ENCODE results near the gene CCDC184. TPM values are rescaled to one million over a fixed set of nuclear protein-coding genes. Genes with fewer than 3 reads are reported as not detected.

The CCDC184 gene
- total RNA-seq, 3 donors from 2014 or later: 0.20 to 2.4 (median 0.41) TPM

DNA sequence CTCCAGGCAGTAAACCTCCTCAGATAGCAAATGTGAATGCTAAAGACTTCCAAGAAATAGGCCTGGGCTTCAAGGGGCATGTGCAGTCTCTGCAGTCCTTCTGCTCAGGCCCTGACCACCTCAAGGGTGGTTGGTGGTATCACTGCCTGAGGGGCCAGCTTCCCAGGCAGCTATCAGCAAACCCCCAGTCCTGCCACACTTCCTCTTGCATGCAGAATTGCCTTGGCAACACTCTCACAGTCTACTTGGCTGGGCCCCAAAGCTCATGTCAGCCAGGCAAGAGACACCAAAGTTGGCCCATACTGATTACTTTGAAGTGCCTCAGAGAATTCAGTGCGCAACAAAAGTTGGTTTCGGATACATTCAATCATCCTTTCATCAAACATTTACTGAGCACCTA, 22.6 kb upstream of the CCDC184 start:
- ATAC-seq (no peak), DNase-seq (no peak)
- Histone ChIP-seq H3K4me1 (ENCODE audit: low read depth) (peaks cover 9% of the 10 kb centered on the region), H3K9me3 (no peaks in the 10 kb centered on the region), H3K4me3 (no peak overlapping the region), H3K36me3 (ENCODE audit: low read depth) (no peaks in the 10 kb centered on the region)
- intact Hi-C loops (cut with DNase I, micrococcal nuclease): loop anchor here in 1 of 2 donors (10.0 kb wide), 1 partner anchor 76 kb away; no protein-coding TSS in a partner anchor
- TF ChIP-seq, protein P1, sequence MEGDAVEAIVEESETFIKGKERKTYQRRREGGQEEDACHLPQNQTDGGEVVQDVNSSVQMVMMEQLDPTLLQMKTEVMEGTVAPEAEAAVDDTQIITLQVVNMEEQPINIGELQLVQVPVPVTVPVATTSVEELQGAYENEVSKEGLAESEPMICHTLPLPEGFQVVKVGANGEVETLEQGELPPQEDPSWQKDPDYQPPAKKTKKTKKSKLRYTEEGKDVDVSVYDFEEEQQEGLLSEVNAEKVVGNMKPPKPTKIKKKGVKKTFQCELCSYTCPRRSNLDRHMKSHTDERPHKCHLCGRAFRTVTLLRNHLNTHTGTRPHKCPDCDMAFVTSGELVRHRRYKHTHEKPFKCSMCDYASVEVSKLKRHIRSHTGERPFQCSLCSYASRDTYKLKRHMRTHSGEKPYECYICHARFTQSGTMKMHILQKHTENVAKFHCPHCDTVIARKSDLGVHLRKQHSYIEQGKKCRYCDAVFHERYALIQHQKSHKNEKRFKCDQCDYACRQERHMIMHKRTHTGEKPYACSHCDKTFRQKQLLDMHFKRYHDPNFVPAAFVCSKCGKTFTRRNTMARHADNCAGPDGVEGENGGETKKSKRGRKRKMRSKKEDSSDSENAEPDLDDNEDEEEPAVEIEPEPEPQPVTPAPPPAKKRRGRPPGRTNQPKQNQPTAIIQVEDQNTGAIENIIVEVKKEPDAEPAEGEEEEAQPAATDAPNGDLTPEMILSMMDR (IDR thresholded peaks at IDR 0.05): no peak

GRCh38 chr12:48163150-48163747, 20.2 kb upstream of the CCDC184 start:
- intact Hi-C loops (cut with DNase I, micrococcal nuclease): loop anchor here in 1 of 2 donors (10.0 kb wide), 1 partner anchor 78 kb away; no protein-coding TSS in a partner anchor

DNA sequence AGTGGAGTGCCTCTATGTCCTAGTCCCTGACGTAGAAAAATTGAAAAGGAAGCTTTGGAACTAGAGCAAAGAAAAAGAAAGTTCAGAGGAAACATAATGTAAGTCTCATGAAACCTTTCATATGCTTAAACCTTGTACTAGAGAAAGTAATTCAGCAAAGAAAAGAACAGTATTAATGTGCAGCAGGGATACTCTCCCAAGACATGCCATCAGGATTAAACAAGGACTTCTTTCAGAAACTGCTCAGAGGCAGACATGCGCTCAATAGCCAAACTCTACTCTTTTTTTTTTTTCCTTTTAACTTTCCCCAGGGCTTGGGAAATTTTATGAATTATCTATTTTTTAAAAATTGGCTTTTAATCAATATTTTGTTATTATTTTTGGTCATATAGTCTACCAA, 19.0 kb upstream of the CCDC184 start:
- intact Hi-C loops (cut with DNase I, micrococcal nuclease): loop anchor here in 1 of 2 donors (10.0 kb wide), 1 partner anchor 80 kb away; no protein-coding TSS in a partner anchor

More at GRCh38 chr12:48163150-48163747, 20.2 kb upstream of the CCDC184 start:
- no peak for DNase-seq
- Histone ChIP-seq H3K4me3 (no peak overlapping the region), H3K4me1 (ENCODE audit: low read depth) (no peaks in the 10 kb centered on the region), H3K36me3 (ENCODE audit: low read depth) (no peaks in the 10 kb centered on the region), H3K9me3 (no peaks in the 10 kb centered on the region)
- no peak for ATAC-seq
- TF ChIP-seq, protein P1 (IDR thresholded peaks at IDR 0.05): no peak

DNA sequence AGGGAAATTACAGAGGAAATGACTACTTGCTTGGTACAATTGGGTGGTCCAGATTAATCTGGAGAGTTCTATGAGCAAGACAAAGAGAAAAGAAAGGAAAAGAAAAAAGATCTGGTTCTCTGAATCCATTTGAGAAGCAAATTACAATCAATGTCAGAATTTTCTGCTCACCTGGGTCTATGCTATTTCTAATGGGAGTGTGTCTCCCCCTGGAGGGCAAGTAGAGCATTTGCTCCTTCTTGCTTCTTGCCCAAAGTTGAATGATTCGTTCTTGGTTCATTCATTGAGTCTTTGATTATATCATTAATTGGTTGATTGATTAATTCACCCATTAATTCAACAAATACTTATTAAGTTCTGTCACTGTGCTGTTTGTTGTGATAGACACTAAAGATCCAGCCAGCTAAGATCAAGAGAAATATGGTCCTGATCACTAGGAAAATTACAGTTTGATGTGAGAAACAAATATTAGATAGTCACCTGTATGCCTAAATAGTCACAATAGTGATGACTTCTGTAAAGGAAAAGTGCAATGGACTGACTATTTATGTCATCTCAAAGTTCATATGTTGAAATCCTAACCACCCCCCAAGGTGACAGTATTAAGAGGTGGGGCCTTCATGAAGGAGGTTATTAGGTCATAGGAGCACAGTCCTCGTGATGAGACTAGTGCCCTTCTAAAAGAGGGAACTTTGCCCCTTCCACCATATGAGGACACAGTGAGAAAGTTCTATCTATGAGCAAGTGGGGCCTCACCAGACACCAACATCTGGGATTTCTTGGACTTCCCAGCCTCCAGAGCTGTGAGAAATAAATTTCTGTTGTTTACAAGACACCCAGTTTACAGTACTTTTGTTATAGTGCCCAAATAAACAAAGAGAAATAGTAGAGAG, 18.1 kb upstream of the CCDC184 start:
- intact Hi-C loops (cut with DNase I, micrococcal nuclease): loop anchor here in 1 of 2 donors (10.0 kb wide), 1 partner anchor 81 kb away; no protein-coding TSS in a partner anchor
- Histone ChIP-seq H3K36me3 (ENCODE audit: low read depth) (no peaks in the 10 kb centered on the region), H3K4me3 (no peak overlapping the region), H3K9me3 (no peaks in the 10 kb centered on the region), H3K4me1 (ENCODE audit: low read depth) (no peaks in the 10 kb centered on the region)
- DNase-seq (peak in 1 of 3 donors; percentile 23), ATAC-seq (peak; percentile 67)
- TF ChIP-seq, protein P1 (IDR thresholded peaks at IDR 0.05): peak; percentile 84

More for the DNA sequence above, 19.0 kb upstream of the CCDC184 start:
- Histone ChIP-seq H3K36me3 (ENCODE audit: low read depth) (no peaks in the 10 kb centered on the region), H3K9me3 (no peaks in the 10 kb centered on the region), H3K4me1 (ENCODE audit: low read depth) (no peaks in the 10 kb centered on the region), H3K4me3 (no peak overlapping the region)
- TF ChIP-seq, protein P1 (IDR thresholded peaks at IDR 0.05): no peak
- ATAC-seq (no peak), DNase-seq (no peak)

GRCh38 chr12:48169011-48169410, 14.4 kb upstream of the CCDC184 start:
- no peak overlapping the region for H3K4me3 ChIP-seq
- intact Hi-C loops (cut with DNase I, micrococcal nuclease): loop anchor here in 1 of 2 donors (10.0 kb wide), 1 partner anchor 84 kb away; no protein-coding TSS in a partner anchor
- H3K36me3 ChIP-seq (ENCODE audit: low read depth): no peaks in the 10 kb centered on the region
- TF ChIP-seq, protein P1 (IDR thresholded peaks at IDR 0.05): no peak
- ATAC-seq (no peak), DNase-seq (no peak)
- no peaks in the 10 kb centered on the region for H3K4me1 ChIP-seq (ENCODE audit: low read depth)
- H3K9me3 ChIP-seq: no peaks in the 10 kb centered on the region

Measured in mucosa of descending colon (tissue), 3 donors.